ENCODE measurements around the gene LBX2. TPM values are rescaled to one million over a fixed set of nuclear protein-coding genes. Genes with fewer than 3 reads are reported as not detected.

Gene LBX2
- total RNA-seq, 2 experiments from 2014 or later: 1.2 to 1.8 TPM

DNA sequence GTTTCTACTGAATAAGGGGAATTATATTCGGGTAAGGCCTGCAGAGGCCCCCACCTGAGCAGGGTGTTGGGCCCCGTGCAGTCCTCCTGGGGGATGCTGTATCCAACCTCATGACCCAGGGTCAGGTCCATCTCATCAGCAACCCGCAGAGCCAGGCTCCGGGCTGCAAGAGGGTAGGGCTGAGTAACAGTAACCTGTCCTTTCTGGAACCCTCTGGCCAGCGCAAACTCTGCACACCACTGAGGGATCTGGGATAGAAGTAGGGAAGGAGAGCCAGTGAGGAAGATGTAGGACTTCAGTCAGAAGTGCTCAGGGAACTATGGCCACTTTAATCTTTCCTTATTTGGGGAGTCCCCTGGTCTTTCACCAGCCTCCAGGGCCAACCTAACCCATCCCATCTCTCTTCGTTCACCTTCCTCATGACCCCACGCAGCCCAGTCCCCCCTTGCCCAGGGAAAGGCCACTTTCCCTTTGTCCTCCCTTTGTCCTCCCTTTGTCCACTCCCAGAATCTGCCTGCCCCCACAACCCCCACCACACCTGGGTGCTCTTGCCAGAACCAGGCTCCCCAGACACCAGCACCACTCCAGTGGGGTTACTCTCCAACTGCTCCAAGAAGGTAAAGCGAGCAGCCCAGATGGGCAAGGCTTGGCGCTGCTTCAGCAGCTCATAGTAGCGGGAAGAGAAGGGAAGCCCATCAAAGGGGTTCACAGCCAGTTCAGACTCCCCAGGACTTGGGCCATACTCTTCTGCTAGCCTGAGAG is 25.7 kb upstream of the LBX2 start:
- ChIA-PET CTCF (no interaction called here), POLR2A (interaction anchor here (0.6 to 1.7 kb wide), 3 partner anchors 21 to 61 kb away, joined by 3 to 4 read pairs (median 3); partner anchors contain the start of gene LBX2)
- Mint-ChIP-seq H3K4me1 (peaks cover 50% of the 10 kb centered on the region), H3K36me3 (ENCODE audit: low read depth) (peaks cover 38% of the 10 kb centered on the region), H3K4me3 (no peak overlapping the region), H3K27me3 (peaks cover 13% of the 10 kb centered on the region), H3K27ac (no peak overlapping the region), H3K9me3 (no peaks in the 10 kb centered on the region)
- DNase-seq: no peak

DNA sequence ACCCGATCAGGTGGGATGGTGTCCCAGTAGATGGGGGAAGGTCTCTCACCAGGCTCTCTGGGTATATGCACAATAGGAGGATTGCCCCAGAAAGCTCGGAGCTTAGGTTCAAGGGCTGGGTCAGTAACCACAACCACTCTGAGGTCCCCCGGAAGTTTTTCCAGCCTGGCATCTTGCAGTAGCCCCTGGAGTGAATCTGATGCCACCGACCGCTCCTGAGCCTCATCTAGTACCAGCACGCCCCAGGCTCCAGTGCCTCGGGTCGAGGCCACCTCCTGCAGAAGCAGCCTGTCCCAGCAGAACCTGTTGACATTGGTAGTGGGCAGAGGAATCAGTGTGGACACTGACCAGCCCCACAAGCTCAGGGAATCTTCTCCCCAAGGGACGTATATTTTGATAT is 24.6 kb upstream of the LBX2 start:
- POLR2A ChIA-PET: no interaction called here
- peaks cover 49% of the 10 kb centered on the region for H3K4me1 Mint-ChIP-seq
- no peak overlapping the region for H3K4me3 Mint-ChIP-seq
- H3K27me3 Mint-ChIP-seq: peaks cover 25% of the 10 kb centered on the region
- no peaks in the 10 kb centered on the region for H3K9me3 Mint-ChIP-seq
- DNase-seq: no peak
- peaks cover 36% of the 10 kb centered on the region for H3K36me3 Mint-ChIP-seq (ENCODE audit: low read depth)
- CTCF ChIA-PET: interaction anchor here (0.8 kb wide), 1 partner anchor 20 kb away, joined by 3 read pairs; no protein-coding TSS in a partner anchor
- H3K27ac Mint-ChIP-seq: no peak overlapping the region

DNA sequence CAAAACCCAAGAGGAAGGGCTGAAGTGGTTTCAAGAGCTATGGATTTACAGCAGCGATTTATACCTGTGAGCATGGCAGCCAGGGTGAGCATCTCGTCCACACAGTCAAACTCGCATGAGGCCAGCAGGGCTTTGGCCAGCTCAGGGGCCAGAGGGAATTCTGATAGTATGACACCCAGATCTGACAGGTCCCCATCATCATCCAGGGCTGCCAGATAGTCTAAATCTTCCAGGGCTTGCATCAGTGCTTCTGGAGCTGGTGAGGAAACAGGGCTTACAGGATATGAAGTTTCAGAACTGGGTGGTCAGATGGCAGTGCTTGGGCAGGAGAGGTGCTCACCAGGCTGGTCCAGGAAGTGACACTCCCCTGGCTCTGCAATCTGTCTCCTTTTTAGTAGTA is 23.1 kb upstream of the LBX2 start:
- H3K36me3 Mint-ChIP-seq (ENCODE audit: low read depth): peaks cover 22% of the 10 kb centered on the region
- ChIA-PET POLR2A (interaction anchor here (0.9 to 1.5 kb wide), 5 partner anchors 8 to 48 kb away, joined by 3 to 6 read pairs (median 3); no protein-coding TSS in a partner anchor), CTCF (interaction anchor here (1.0 to 1.5 kb wide), 3 partner anchors 13 to 64 kb away, joined by 3 to 5 read pairs (median 4); partner anchors contain the start of genes CCDC142 and TTC31)
- H3K4me3 Mint-ChIP-seq: no peak overlapping the region
- peaks cover 40% of the 10 kb centered on the region for H3K27me3 Mint-ChIP-seq
- no peaks in the 10 kb centered on the region for H3K9me3 Mint-ChIP-seq
- no peak overlapping the region for H3K27ac Mint-ChIP-seq
- peaks cover 34% of the 10 kb centered on the region for H3K4me1 Mint-ChIP-seq
- no peak for DNase-seq

DNA sequence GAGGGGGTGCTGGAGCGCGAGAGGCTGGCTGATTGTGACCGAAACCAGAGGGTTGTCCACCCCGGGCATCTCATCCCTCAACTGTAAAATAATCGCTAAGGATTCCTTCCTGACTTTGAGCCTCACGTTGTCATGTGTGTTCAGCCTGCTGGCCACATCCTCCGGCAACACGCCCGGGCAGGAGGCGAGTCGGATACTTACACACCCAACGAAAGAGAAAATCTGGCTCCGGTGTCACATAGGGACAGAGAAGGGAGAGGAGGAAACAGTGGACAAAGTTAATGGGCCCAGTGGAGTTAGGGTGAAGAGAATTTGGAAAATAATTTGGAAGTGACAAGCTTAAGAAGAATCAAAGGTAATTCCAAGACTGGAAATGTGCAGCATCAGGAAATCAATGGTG is 17.2 kb upstream of the LBX2 start:
- DNase-seq: no peak
- peak overlapping the region; percentile 64 for H3K4me3 Mint-ChIP-seq
- H3K9me3 Mint-ChIP-seq: no peaks in the 10 kb centered on the region
- peaks cover 75% of the 10 kb centered on the region for H3K27me3 Mint-ChIP-seq
- no peak overlapping the region for H3K27ac Mint-ChIP-seq
- peaks cover 30% of the 10 kb centered on the region for H3K4me1 Mint-ChIP-seq
- peaks cover 10% of the 10 kb centered on the region for H3K36me3 Mint-ChIP-seq (ENCODE audit: low read depth)
- ChIA-PET POLR2A (interaction anchor here (0.7 to 6.9 kb wide), 9 partner anchors 8 to 73 kb away, joined by 3 to 64 read pairs (median 11); partner anchors contain the start of genes AUP1, CCDC142, HTRA2 and LBX2), CTCF (interaction anchor here (1.3 kb wide), 1 partner anchor 34 kb away, joined by 4 read pairs; the partner anchor contains the start of genes CCDC142 and TTC31)

DNA sequence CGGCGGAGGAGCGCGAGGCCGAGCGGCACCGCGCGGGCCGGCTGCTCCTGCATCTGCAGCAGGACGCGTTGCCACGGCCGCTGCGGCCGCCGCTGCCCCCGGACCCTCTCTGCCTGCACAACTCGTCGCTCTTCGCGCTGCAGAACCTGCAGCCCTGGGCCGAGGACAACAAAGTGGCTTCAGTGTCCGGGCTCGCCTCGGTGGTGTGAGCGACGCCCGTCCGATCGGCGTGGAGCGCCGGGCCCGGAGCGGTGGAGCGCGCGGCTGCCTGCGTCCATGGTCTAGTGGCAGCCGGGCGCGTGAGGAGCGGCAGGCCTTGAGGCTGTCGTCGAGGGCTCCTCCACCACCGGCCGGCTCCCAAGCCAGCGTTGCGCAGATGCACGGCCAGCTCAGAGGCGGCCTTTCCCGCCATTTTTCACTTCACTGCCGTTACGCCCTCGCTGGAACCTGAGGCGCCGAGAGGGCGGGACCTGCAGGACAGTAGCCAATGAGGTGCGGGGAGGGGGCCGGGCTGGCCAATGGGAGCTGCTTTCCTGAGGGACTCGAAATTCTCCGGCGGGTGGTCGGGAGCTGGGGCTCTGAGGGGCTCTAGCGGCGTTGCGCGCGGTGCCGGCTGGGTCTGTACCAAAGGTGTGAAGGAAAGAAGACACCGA is 16.7 kb upstream of the LBX2 start:
- Mint-ChIP-seq H3K27ac (no peak overlapping the region), H3K4me1 (peaks cover 35% of the 10 kb centered on the region), H3K36me3 (ENCODE audit: low read depth) (peaks cover 10% of the 10 kb centered on the region), H3K9me3 (no peaks in the 10 kb centered on the region), H3K27me3 (peaks cover 80% of the 10 kb centered on the region), H3K4me3 (peak overlapping the region; percentile 64)
- ChIA-PET POLR2A (interaction anchor here (0.7 to 6.9 kb wide), 9 partner anchors 7 to 73 kb away, joined by 3 to 64 read pairs (median 11); partner anchors contain the start of genes AUP1, CCDC142, HTRA2 and LBX2), CTCF (interaction anchor here (1.3 kb wide), 1 partner anchor 33 kb away, joined by 4 read pairs; the partner anchor contains the start of genes CCDC142 and TTC31)
- peak; percentile 81 for DNase-seq

DNA sequence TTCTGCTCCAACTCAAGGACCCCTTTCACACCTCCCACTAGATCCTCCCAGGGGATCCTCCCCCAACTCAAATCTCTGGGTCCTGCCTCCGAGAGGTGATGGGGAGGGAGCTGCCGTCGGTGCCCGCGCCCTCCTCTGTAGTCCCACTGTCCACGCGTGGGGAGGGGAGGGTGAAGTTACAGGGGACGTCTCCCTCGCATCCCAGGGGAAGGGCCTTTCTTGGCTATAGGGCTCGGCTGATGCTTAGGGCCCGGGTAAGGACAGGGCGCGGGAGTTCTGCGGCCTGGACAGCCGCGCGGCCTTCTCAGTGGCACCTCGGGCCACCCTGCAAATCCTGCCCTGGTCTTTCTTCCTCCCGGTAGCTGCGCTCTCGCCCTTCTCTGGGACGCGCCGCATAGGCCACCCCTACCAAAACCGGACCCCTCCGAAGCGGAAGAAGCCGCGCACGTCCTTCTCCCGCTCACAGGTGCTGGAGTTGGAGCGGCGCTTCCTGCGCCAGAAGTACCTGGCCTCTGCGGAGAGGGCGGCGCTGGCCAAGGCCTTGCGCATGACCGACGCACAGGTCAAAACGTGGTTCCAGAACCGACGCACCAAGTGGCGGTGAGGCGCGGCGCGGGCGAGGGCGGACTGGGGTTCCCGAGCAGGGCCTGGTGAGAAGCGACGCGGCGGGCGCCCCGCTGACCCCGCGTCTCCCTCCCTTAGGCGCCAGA is 16.0 kb upstream of the LBX2 start:
- no peak for DNase-seq
- Mint-ChIP-seq H3K27ac (no peak overlapping the region), H3K36me3 (ENCODE audit: low read depth) (peaks cover 10% of the 10 kb centered on the region), H3K4me3 (peak overlapping the region; percentile 79), H3K4me1 (peaks cover 39% of the 10 kb centered on the region), H3K9me3 (no peaks in the 10 kb centered on the region), H3K27me3 (peaks cover 81% of the 10 kb centered on the region)
- ChIA-PET POLR2A (interaction anchor here (1.1 to 6.9 kb wide), 8 partner anchors 11 to 58 kb away, joined by 3 to 64 read pairs (median 12); partner anchors contain the start of genes AUP1, CCDC142, DQX1 and HTRA2), CTCF (no interaction called here)

DNA sequence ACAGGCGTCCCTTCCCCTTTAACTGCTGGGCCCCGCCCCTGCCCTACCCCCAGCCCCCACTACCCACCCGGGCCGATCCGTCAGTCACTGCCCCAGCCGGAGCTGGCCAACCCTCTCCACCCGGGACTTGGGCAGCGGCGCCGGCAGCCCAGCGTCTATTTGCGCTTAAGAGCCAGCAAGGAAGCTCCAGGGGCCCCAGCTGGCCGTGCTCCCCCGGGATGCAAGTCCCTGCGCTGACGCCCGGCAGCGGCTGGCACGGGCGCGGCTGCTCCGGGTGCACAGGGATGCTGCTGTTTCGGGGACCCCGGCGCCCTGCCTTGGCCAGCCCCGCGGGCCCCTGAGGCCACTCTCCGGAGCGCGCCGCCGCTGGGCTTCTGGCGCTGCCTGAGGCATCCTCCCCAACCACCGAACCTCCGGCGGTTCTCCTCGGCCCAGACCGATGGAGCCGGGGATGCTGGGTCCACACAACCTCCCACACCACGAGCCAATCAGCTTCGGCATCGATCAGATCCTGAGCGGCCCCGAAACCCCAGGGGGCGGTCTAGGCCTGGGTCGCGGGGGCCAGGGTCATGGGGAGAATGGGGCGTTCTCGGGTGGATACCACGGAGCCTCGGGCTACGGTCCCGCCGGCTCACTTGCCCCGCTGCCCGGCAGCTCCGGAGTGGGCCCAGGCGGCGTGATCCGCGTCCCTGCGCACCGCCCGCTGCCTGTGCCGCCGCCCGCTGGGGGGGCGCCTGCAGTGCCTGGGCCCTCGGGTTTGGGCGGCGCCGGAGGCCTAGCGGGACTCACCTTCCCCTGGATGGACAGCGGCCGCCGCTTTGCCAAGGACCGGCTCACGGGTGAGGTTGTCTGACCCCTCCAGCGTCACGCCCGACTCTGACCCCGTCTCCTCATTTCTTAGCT is 15.2 kb upstream of the LBX2 start, which contains the start of gene TLX2:
TSS of gene TLX2 (plus strand) at position 83 of the 903 bp plus-strand sequence. CDS start at position 440, 357 bp downstream.
- H3K36me3 Mint-ChIP-seq (ENCODE audit: low read depth): peaks cover 10% of the 10 kb centered on the region
- ChIA-PET CTCF (no interaction called here), POLR2A (interaction anchor here (1.1 to 6.9 kb wide), 7 partner anchors 10 to 69 kb away, joined by 3 to 64 read pairs (median 18); partner anchors contain the start of genes AUP1, CCDC142, DQX1 and HTRA2)
- peaks cover 43% of the 10 kb centered on the region for H3K4me1 Mint-ChIP-seq
- DNase-seq: peak; percentile 28
- peaks cover 76% of the 10 kb centered on the region for H3K27me3 Mint-ChIP-seq
- H3K27ac Mint-ChIP-seq: no peak within 1 kb of the TSS
- H3K9me3 Mint-ChIP-seq: no peaks in the 10 kb centered on the region
- H3K4me3 Mint-ChIP-seq: peak within 1 kb of the TSS; percentile 79

DNA sequence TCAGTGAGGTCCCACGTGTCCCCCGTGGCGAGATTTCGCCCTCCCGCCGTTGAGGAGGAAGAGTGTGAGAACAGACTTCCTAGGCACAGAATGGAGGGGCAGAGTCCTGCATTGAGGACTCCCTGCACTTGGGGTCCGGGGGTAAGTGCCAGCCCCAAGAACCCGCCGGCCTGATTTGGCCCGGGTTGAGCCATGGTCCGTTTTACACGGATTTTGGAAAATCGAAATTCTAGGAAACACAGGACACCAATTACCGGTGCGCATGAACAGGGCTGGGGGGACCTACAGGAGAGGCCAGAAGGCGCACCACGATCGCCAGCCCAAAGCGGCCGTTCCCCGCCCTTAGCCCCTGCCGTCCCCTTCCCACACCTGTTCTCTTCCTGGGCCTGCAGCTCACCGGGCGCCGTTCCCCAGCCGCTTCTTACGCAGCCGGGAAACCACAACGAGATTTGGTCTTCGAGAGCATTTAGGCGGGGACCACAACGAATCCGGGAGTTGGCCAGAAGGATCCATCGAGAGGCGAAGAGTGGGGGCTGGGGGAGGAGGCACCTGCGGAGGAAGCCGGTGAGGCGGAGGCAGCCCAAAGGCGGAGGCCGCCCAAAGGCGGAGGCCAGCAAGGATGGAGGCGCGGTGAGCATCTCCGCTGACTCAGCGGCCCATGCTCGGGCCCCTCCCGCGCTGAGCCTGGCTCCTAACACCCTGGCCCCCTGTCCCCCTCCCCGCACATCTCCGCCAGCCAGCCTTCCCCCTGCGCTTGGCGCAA is 14.4 kb upstream of the LBX2 start:
- Mint-ChIP-seq H3K4me3 (peak overlapping the region; percentile 64), H3K27me3 (peaks cover 68% of the 10 kb centered on the region), H3K4me1 (peaks cover 44% of the 10 kb centered on the region), H3K27ac (no peak overlapping the region), H3K9me3 (no peaks in the 10 kb centered on the region), H3K36me3 (ENCODE audit: low read depth) (peaks cover 10% of the 10 kb centered on the region)
- DNase-seq: peak; percentile 60
- ChIA-PET POLR2A (interaction anchor here (1.0 to 6.9 kb wide), 10 partner anchors 8 to 70 kb away, joined by 3 to 64 read pairs (median 7); partner anchors contain the start of genes AUP1, CCDC142, DQX1 and HTRA2), CTCF (no interaction called here)

DNA sequence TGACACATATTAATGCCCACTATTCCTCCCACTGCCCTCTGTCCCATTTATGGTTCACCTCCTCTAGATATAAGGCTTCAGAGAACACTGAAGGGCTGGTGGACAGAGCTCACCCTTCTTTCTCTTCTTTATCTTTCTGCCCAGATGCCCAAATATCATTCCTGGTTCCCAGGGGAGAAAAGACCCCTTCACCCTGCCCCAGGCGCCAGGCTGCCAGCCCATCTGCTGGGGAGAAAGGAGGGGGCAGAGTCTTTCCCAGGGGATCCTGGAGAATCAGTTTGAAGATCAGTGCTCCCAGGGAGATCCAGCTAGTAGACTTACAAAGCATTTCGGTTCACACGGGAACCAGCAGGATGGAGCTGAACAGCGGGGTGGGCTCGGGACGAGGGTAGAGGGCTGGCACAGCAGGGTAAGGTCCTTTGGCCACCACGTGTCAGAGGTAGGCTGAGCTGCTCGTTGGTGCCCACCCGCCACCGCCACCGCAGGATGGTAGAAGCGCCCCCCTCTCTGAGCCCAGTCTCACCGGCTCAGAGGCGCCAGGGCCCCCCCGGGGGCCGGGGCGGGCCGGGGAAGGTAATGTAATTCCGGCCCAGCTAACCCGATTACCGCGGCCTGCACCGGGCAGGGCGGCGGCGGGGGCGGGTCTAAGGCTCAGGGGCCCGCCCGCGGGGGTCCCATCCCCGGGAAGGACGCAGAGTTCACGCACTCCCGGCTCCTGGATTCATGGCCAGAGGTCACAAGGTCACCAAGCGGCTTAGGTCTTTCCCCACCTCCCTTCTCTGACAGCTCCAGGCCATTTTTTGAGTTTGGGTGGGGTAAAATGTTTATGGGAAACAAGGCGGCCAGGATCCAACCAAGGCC is 13.6 kb upstream of the LBX2 start:
- ChIA-PET CTCF (interaction anchor here (1.0 kb wide), 1 partner anchor 16 kb away, joined by 4 read pairs; no protein-coding TSS in a partner anchor), POLR2A (interaction anchor here (1.0 to 6.9 kb wide), 7 partner anchors 9 to 30 kb away, joined by 3 to 64 read pairs (median 18); partner anchors contain the start of genes AUP1, CCDC142, DQX1 and HTRA2)
- Mint-ChIP-seq H3K9me3 (no peaks in the 10 kb centered on the region), H3K36me3 (ENCODE audit: low read depth) (peaks cover 10% of the 10 kb centered on the region), H3K4me3 (peak overlapping the region; percentile 64), H3K4me1 (peaks cover 52% of the 10 kb centered on the region), H3K27me3 (peaks cover 60% of the 10 kb centered on the region), H3K27ac (no peak overlapping the region)
- DNase-seq: no peak

All from activated CD4-positive, alpha-beta memory T cell treated with anti-CD3 and anti-CD28 coated beads, Interleukin-2, amount 10 ng/mL, durations not matched to agents 7 days and 5 days (primary cell).